ENCODE data around the gene RABEPK.

Gene RABEPK

DNA sequence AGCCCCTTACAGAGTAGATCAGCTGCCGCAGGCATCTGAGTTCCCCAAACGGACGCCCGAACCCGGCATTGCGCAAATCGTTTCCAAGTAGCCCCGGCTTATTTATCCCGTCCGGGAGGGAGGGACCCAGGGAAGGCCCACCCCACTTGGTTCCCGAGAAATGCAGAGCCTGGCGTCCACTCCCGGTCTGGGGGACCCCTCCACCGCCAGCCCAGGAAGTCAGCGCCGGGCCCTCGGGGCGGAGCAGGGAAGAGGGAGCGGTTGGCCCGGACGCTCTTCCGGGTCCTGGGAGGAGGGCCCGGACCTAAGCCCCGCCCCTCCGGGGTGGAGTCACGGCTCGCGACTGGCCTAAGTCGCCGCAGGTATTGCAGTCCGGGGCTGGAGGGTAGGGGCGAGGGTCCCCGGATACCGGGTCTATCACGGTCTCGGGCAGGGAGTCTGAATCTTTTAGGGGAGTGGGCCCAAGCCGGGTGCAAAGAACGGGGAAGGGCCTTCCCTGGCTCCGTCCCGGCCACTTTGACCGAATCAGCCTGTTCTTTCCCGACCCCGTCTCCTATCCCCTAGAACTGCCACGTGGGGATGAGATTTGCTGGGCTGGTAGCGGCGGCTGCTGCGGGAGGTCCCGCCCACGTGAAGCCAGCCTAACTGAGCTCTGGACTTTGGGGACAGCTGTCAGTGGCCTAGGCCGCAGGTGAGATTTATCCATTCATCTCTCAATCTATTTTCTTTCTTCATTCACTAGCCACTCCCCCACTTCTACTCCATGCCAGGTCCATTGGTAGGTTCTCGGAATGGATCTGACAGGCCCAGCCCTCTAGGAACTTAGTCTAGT, at the start of gene RABEPK:
RABEPK (plus strand) TSS at position 327 of the 832 bp plus-strand sequence. CDS start 2,472 bp downstream, outside the sequence.
- DNase-seq = peak; percentile 97
- peaks cover 17% of the 10 kb centered on the region for H3K4me1 Mint-ChIP-seq
- H3K27me3 Mint-ChIP-seq (ENCODE audit: low read depth, poor library complexity) = peaks cover 17% of the 10 kb centered on the region
- peak within 1 kb of the TSS; percentile 92 for H3K27ac Mint-ChIP-seq
- H3K36me3 Mint-ChIP-seq (ENCODE audit: low read depth) = peaks cover 16% of the 10 kb centered on the region
- no peaks in the 10 kb centered on the region for H3K9me3 Mint-ChIP-seq
- TF ChIP-seq, protein P1, sequence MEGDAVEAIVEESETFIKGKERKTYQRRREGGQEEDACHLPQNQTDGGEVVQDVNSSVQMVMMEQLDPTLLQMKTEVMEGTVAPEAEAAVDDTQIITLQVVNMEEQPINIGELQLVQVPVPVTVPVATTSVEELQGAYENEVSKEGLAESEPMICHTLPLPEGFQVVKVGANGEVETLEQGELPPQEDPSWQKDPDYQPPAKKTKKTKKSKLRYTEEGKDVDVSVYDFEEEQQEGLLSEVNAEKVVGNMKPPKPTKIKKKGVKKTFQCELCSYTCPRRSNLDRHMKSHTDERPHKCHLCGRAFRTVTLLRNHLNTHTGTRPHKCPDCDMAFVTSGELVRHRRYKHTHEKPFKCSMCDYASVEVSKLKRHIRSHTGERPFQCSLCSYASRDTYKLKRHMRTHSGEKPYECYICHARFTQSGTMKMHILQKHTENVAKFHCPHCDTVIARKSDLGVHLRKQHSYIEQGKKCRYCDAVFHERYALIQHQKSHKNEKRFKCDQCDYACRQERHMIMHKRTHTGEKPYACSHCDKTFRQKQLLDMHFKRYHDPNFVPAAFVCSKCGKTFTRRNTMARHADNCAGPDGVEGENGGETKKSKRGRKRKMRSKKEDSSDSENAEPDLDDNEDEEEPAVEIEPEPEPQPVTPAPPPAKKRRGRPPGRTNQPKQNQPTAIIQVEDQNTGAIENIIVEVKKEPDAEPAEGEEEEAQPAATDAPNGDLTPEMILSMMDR (IDR thresholded peaks at IDR 0.05) = no peak
- H3K4me3 Mint-ChIP-seq = peak within 1 kb of the TSS; percentile 82

GRCh38 chr9:125151730-125152129, 48.6 kb upstream of the RABEPK start:
- Mint-ChIP-seq H3K4me1 (no peaks in the 10 kb centered on the region), H3K9me3 (no peaks in the 10 kb centered on the region), H3K27me3 (ENCODE audit: low read depth, poor library complexity) (no peaks in the 10 kb centered on the region), H3K36me3 (ENCODE audit: low read depth) (peaks cover 42% of the 10 kb centered on the region), H3K4me3 (no peak overlapping the region), H3K27ac (no peak overlapping the region)
- no peak for DNase-seq
- TF ChIP-seq, protein P1 (IDR thresholded peaks at IDR 0.05) = no peak

- no peaks in the 10 kb centered on the region for H3K9me3 Mint-ChIP-seq
- no peak overlapping the region for H3K27ac Mint-ChIP-seq
- no peaks in the 10 kb centered on the region for H3K4me1 Mint-ChIP-seq
- TF ChIP-seq, protein P1 (IDR thresholded peaks at IDR 0.05) = no peak
- DNase-seq = no peak
- H3K4me3 Mint-ChIP-seq = no peak overlapping the region
- no peaks in the 10 kb centered on the region for H3K27me3 Mint-ChIP-seq (ENCODE audit: low read depth, poor library complexity)
- peaks cover 51% of the 10 kb centered on the region for H3K36me3 Mint-ChIP-seq (ENCODE audit: low read depth)
Observed at GRCh38 chr9:125153712-125154367, 46.5 kb upstream of the RABEPK start.

DNA sequence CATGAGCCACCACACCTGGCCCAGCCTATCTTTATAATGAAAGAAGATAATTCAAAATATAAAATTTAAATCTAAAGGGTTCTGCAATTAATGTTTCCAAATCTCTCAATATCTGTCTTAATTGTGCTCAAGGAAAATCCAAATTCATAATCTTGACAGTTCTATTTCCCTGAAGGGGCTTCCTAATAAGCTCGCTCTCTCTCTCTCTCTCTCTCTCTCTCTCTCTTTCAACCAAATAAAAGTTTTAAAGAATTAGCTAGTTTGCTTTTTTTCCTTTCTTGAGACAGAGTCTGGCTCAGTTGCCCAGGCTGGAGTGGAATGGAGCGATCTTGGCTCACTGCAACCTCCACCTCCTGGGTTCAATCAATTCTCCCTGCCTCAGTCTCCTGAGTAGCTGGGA, 43.8 kb upstream of the RABEPK start:
- TF ChIP-seq, protein P1 (IDR thresholded peaks at IDR 0.05) = no peak
- Mint-ChIP-seq H3K4me1 (no peaks in the 10 kb centered on the region), H3K4me3 (no peak overlapping the region), H3K27ac (no peak overlapping the region), H3K36me3 (ENCODE audit: low read depth) (peaks cover 42% of the 10 kb centered on the region), H3K9me3 (no peaks in the 10 kb centered on the region), H3K27me3 (ENCODE audit: low read depth, poor library complexity) (no peaks in the 10 kb centered on the region)
- DNase-seq = no peak

DNA sequence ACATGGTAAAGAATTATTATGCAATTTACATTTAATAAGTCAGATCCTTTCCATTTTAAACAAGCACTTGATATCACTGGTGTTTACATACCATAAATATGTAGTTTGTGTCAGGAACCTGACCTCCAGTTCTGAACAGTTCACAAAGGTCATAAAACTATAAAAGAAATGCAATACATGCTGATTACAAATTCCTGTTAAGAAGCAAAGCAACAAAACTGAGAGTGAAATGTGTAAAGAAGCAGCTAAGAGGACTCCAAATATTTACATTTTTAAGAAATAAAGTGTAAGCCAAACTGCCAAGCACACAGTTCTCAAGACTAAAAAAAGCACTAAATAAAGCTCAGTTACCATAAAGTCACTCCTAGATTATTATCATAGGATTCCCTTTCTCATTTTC, 39.6 kb upstream of the RABEPK start:
- Mint-ChIP-seq H3K36me3 (ENCODE audit: low read depth) (peaks cover 26% of the 10 kb centered on the region), H3K9me3 (no peaks in the 10 kb centered on the region), H3K27me3 (ENCODE audit: low read depth, poor library complexity) (no peaks in the 10 kb centered on the region), H3K4me1 (no peaks in the 10 kb centered on the region), H3K27ac (no peak overlapping the region), H3K4me3 (no peak overlapping the region)
- TF ChIP-seq, protein P1 (IDR thresholded peaks at IDR 0.05) = no peak
- no peak for DNase-seq

All from nephron progenitor cell (in vitro differentiated cells).